Measurements from ENCODE around the gene SYT13. TPM values are rescaled to one million over a fixed set of nuclear protein-coding genes. Genes with fewer than 3 reads are reported as not detected.

SYT13 gene
- total and polyA plus RNA-seq, 2 experiments from 2014 or later = 1.7 to 11.5 TPM

GRCh38 chr11:45212566-45213315, 73.4 kb downstream of the SYT13 start:
- 90% methylated on average over 22 of the region's 31 CpGs for WGBS (ENCODE audit: low lambda C conversion rate, missing lambda C conversion rate)
- peaks cover 3% of the 10 kb centered on the region for H3K79me2 ChIP-seq
- no peak overlapping the region for H3K4me3 ChIP-seq

DNA sequence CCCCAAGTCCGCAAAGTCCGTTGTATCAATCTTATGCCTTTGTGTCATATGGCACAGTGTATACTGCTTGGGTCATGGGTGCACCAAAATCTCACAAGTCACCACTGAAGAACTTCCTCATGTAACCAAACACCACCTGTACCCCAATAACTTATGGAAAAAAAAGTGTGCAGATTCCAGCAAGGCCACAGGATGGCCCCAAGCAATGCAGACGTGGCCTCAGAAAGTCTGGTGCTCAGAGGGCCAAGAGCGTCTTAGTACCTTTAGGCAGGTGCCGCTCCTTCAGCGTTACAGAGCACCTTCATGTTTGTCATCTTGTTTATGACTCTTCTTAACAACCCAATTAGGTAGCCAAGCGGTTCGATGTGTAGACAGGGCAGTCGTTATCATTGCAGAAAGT, 74.4 kb downstream of the SYT13 start:
- Histone ChIP-seq H3K36me3 (replicated peaks; ENCODE audit: insufficient read depth, low read depth) (no peaks in the 10 kb centered on the region), H3K27me3 (no peaks in the 10 kb centered on the region), H3K9me2 (replicated peaks; ENCODE audit: insufficient read depth) (no peaks in the 10 kb centered on the region), H2AFZ (no peak overlapping the region), H3K4me3 (no peak overlapping the region), H3K4me2 (no peak overlapping the region), H3K79me2 (peaks cover 12% of the 10 kb centered on the region), H4K20me1 (ENCODE audit: insufficient read depth, poor library complexity, severe bottlenecking) (no peaks in the 10 kb centered on the region), H3K9me3 (ENCODE audit: low read depth) (no peaks in the 10 kb centered on the region), H3K27ac (peak overlapping the region; percentile 88), H3K4me1 (ENCODE audit: insufficient read depth) (peaks cover 31% of the 10 kb centered on the region)
- no peak for TF ChIP-seq EZH2phosphoT487 (IDR thresholded peaks at IDR 0.05; ENCODE audit: low read depth, severe bottlenecking, unreplicated experiment)
- peak; percentile 12 for TF ChIP-seq CTCF (IDR thresholded peaks at IDR 0.05; ENCODE audit: poor library complexity)
- DNase-seq (ENCODE audit: low spot score) = no peak
- WGBS (ENCODE audit: low lambda C conversion rate, missing lambda C conversion rate) = 79% methylated on average over 9 of the region's 9 CpGs

More at GRCh38 chr11:45212566-45213315, 73.4 kb downstream of the SYT13 start:
- Histone ChIP-seq H3K4me2 (no peak overlapping the region), H2AFZ (no peak overlapping the region), H3K4me1 (ENCODE audit: insufficient read depth) (peaks cover 31% of the 10 kb centered on the region), H4K20me1 (ENCODE audit: insufficient read depth, poor library complexity, severe bottlenecking) (no peaks in the 10 kb centered on the region), H3K27me3 (no peaks in the 10 kb centered on the region), H3K36me3 (replicated peaks; ENCODE audit: insufficient read depth, low read depth) (no peaks in the 10 kb centered on the region), H3K9me3 (ENCODE audit: low read depth) (no peaks in the 10 kb centered on the region), H3K27ac (no peak overlapping the region), H3K9me2 (replicated peaks; ENCODE audit: insufficient read depth) (no peaks in the 10 kb centered on the region)
- no peak for DNase-seq (ENCODE audit: low spot score)
- TF ChIP-seq CTCF (IDR thresholded peaks at IDR 0.05; ENCODE audit: poor library complexity) (peak; percentile 2), EZH2phosphoT487 (IDR thresholded peaks at IDR 0.05; ENCODE audit: low read depth, severe bottlenecking, unreplicated experiment) (no peak), EZH2 (IDR thresholded peaks at IDR 0.05; ENCODE audit: borderline replicate concordance) (no peak)

DNA sequence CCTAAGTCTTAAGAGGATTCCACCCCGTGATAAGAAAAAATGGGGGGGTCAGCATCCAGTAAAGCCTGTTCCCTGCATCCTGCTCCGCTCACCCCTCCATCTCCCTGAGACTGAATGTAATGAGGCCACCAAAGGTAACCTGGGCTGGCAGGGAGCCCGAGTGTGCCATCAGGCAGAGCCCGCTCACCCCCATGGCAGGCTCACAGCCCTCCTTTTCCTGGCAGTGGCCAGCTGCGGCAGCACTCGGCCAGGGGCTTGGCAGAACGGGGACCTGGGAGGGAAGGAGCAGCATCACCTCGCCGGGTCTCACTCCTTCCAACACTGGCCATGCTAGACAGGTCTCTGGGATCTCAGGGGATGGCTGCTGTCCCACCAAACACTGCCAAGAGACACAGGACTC, 75.3 kb downstream of the SYT13 start:
- DNase-seq (ENCODE audit: low spot score) = no peak
- peaks cover 31% of the 10 kb centered on the region for H3K4me1 ChIP-seq (ENCODE audit: insufficient read depth)
- no peak overlapping the region for H3K4me3 ChIP-seq
- H3K4me2 ChIP-seq = peak overlapping the region; percentile 56
- H3K36me3 ChIP-seq (replicated peaks; ENCODE audit: insufficient read depth, low read depth) = no peaks in the 10 kb centered on the region
- TF ChIP-seq EZH2 (IDR thresholded peaks at IDR 0.05; ENCODE audit: borderline replicate concordance) = no peak
- no peak for TF ChIP-seq EZH2phosphoT487 (IDR thresholded peaks at IDR 0.05; ENCODE audit: low read depth, severe bottlenecking, unreplicated experiment)
- TF ChIP-seq CTCF (IDR thresholded peaks at IDR 0.05; ENCODE audit: poor library complexity) = no peak
- WGBS (ENCODE audit: low lambda C conversion rate, missing lambda C conversion rate) = 86% methylated on average over 9 of the region's 9 CpGs
- no peaks in the 10 kb centered on the region for H4K20me1 ChIP-seq (ENCODE audit: insufficient read depth, poor library complexity, severe bottlenecking)
- no peaks in the 10 kb centered on the region for H3K27me3 ChIP-seq
- H3K9me3 ChIP-seq (ENCODE audit: low read depth) = no peaks in the 10 kb centered on the region
- no peak overlapping the region for H2AFZ ChIP-seq
- peaks cover 16% of the 10 kb centered on the region for H3K79me2 ChIP-seq
- H3K27ac ChIP-seq = peak overlapping the region; percentile 88
- no peaks in the 10 kb centered on the region for H3K9me2 ChIP-seq (replicated peaks; ENCODE audit: insufficient read depth)
